ENCODE measurements around the gene VANGL2.

The VANGL2 gene

DNA sequence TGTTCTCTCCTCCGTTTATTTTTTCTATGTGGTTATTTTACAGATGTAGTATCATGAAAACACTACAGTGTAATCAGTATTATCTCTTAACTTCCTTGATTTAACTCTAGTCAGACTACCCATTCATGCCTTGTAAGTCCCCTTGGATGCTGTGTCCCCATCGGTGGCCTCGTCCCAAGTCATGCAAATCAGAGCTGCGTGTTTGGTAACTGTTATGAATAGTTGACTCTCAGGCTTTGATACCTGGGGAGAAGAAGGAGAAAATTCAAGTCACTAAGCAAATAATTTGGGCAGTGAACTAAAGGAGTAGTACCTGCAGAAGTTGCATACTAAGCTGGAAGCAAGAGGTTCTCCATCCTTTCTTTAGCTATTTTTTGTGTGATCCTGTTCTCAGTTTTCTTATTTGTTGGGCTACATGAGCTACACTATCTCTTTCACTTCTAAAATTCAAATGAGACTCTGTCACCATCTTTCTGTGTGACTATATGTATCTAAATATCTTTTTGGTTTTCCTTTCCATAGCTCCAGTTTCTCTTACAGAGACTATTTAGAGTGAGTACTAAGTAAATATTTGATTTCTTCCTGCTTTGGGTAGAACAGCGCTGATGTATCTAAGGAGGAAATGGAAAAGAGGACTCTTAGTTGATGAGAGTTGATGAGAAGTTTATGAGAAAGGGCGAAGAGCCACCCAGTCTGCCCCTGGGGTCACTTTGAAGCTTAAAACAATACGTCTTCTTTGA, 50.9 kb downstream of the VANGL2 start:
- Histone ChIP-seq H3K23ac (ENCODE audit: low read length) (no peak overlapping the region), H3K14ac (ENCODE audit: low read length) (no peak overlapping the region), H2BK12ac (ENCODE audit: low read length) (no peak overlapping the region), H2AK5ac (ENCODE audit: low read length) (no peak overlapping the region), H4K12ac (ENCODE audit: low read depth, low read length) (no peak overlapping the region), H3K79me2 (ENCODE audit: control insufficient read depth, insufficient read depth, low read length, poor library complexity) (no peaks in the 10 kb centered on the region), H3K4me2 (ENCODE audit: low read length) (no peak overlapping the region), H3K9me3 (ENCODE audit: insufficient read depth, low read depth, low read length) (no peaks in the 10 kb centered on the region), H3K27ac (ENCODE audit: low read depth, low read length) (no peak overlapping the region), H4K8ac (ENCODE audit: low read depth, low read length) (no peak overlapping the region), H3K4me1 (ENCODE audit: control insufficient read depth in 1 of 2, insufficient read depth in 2 of 2, low read length in 2 of 2) (no peaks in the 10 kb centered on the region), H2BK5ac (ENCODE audit: low read depth, low read length, poor library complexity) (no peak overlapping the region), H4K91ac (ENCODE audit: low read depth, low read length) (no peak overlapping the region), H2AFZ (ENCODE audit: insufficient read depth, low read length, poor library complexity) (no peak overlapping the region), H3K4ac (ENCODE audit: low read depth, low read length) (no peak overlapping the region), H3K18ac (ENCODE audit: low read length) (no peak overlapping the region), H3K36me3 (ENCODE audit: control insufficient read depth in 1 of 2, insufficient read depth in 2 of 2, low read length in 2 of 2) (no peaks in the 10 kb centered on the region), H2BK120ac (ENCODE audit: insufficient read depth, low read length, poor library complexity) (no peak overlapping the region), H3K79me1 (ENCODE audit: low read length) (no peaks in the 10 kb centered on the region), H3K27me3 (ENCODE audit: insufficient read depth, low read length) (no peaks in the 10 kb centered on the region), H3K9ac (ENCODE audit: low read length) (no peak overlapping the region), H3K4me3 (ENCODE audit: low read depth, low read length) (no peak overlapping the region)
- WGBS (ENCODE audit: extremely low coverage, insufficient coverage, insufficient read length) = 100% methylated on average over 2 of the region's 7 CpGs
- DNase-seq = no peak

DNA sequence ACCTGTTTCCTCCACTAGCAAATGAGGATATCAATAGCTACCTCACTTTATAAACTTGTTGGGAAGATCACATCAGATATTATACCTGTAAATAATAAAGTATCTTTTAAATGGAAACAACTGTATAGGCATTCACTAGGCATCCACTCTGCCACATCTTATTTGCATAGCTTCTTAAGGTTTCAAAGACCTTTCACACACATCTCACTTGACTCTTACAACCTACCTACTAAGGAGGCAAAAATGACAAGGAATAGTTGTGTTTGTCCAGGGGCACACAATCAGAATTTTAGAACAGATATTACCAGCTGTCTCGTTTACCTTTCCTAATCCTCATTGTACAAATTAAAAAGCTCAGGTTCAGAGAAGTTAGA, 51.5 kb downstream of the VANGL2 start:
- no peaks in the 10 kb centered on the region for H3K4me1 ChIP-seq (ENCODE audit: control insufficient read depth in 1 of 2, insufficient read depth in 2 of 2, low read length in 2 of 2)
- no peak overlapping the region for H2BK5ac ChIP-seq (ENCODE audit: low read depth, low read length, poor library complexity)
- no peak overlapping the region for H2BK120ac ChIP-seq (ENCODE audit: insufficient read depth, low read length, poor library complexity)
- H4K12ac ChIP-seq (ENCODE audit: low read depth, low read length) = no peak overlapping the region
- no peaks in the 10 kb centered on the region for H3K79me1 ChIP-seq (ENCODE audit: low read length)
- H3K4ac ChIP-seq (ENCODE audit: low read depth, low read length) = no peak overlapping the region
- no peak overlapping the region for H2AFZ ChIP-seq (ENCODE audit: insufficient read depth, low read length, poor library complexity)
- no peak overlapping the region for H4K91ac ChIP-seq (ENCODE audit: low read depth, low read length)
- no peak overlapping the region for H3K27ac ChIP-seq (ENCODE audit: low read depth, low read length)
- no peak overlapping the region for H3K4me3 ChIP-seq (ENCODE audit: low read depth, low read length)
- no peaks in the 10 kb centered on the region for H3K36me3 ChIP-seq (ENCODE audit: control insufficient read depth in 1 of 2, insufficient read depth in 2 of 2, low read length in 2 of 2)
- H3K9ac ChIP-seq (ENCODE audit: low read length) = no peak overlapping the region
- no peaks in the 10 kb centered on the region for H3K79me2 ChIP-seq (ENCODE audit: control insufficient read depth, insufficient read depth, low read length, poor library complexity)
- no CpG with 5 or more reads among the region's 1 CpG for WGBS (ENCODE audit: extremely low coverage, insufficient coverage, insufficient read length)
- no peak overlapping the region for H3K4me2 ChIP-seq (ENCODE audit: low read length)
- H2BK12ac ChIP-seq (ENCODE audit: low read length) = no peak overlapping the region
- H4K8ac ChIP-seq (ENCODE audit: low read depth, low read length) = no peak overlapping the region
- DNase-seq = no peak
- H3K27me3 ChIP-seq (ENCODE audit: insufficient read depth, low read length) = no peaks in the 10 kb centered on the region
- no peak overlapping the region for H3K18ac ChIP-seq (ENCODE audit: low read length)
- no peak overlapping the region for H3K23ac ChIP-seq (ENCODE audit: low read length)
- no peaks in the 10 kb centered on the region for H3K9me3 ChIP-seq (ENCODE audit: insufficient read depth, low read depth, low read length)
- no peak overlapping the region for H3K14ac ChIP-seq (ENCODE audit: low read length)
- no peak overlapping the region for H2AK5ac ChIP-seq (ENCODE audit: low read length)

DNA sequence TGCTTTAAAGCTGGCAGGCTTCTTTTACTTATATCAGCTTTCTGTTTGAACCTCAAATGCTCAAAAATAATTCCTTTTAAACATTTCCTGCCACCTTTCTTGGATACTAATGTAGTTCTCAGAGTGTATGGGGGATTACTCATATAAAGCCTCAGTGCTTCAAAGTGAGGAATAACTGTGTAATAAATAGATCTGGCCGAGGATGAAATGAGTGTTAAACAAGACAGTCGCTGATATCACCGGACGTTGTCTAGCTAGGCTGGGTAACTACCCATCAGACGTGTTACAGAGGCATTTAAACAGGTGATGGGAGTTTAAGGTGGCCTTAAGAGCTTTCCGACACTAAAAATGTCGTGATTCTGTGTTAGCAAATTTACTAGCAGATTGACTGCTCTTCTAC, 53.1 kb downstream of the VANGL2 start:
- no peak for DNase-seq
- H4K91ac ChIP-seq (ENCODE audit: low read depth, low read length) = no peak overlapping the region
- H4K8ac ChIP-seq (ENCODE audit: low read depth, low read length) = no peak overlapping the region
- no peak overlapping the region for H3K18ac ChIP-seq (ENCODE audit: low read length)
- H3K4me2 ChIP-seq (ENCODE audit: low read length) = no peak overlapping the region
- no CpG with 5 or more reads among the region's 7 CpGs for WGBS (ENCODE audit: extremely low coverage, insufficient coverage, insufficient read length)
- no peak overlapping the region for H3K9ac ChIP-seq (ENCODE audit: low read length)
- H3K36me3 ChIP-seq (ENCODE audit: control insufficient read depth in 1 of 2, insufficient read depth in 2 of 2, low read length in 2 of 2) = no peaks in the 10 kb centered on the region
- no peak overlapping the region for H3K4ac ChIP-seq (ENCODE audit: low read depth, low read length)
- H4K12ac ChIP-seq (ENCODE audit: low read depth, low read length) = no peak overlapping the region
- H2AK5ac ChIP-seq (ENCODE audit: low read length) = no peak overlapping the region
- H2BK12ac ChIP-seq (ENCODE audit: low read length) = no peak overlapping the region
- no peak overlapping the region for H2BK5ac ChIP-seq (ENCODE audit: low read depth, low read length, poor library complexity)
- no peak overlapping the region for H2BK120ac ChIP-seq (ENCODE audit: insufficient read depth, low read length, poor library complexity)
- H3K4me3 ChIP-seq (ENCODE audit: low read depth, low read length) = no peak overlapping the region
- no peak overlapping the region for H3K14ac ChIP-seq (ENCODE audit: low read length)
- H3K27ac ChIP-seq (ENCODE audit: low read depth, low read length) = no peak overlapping the region
- H3K79me1 ChIP-seq (ENCODE audit: low read length) = no peaks in the 10 kb centered on the region
- H3K4me1 ChIP-seq (ENCODE audit: control insufficient read depth in 1 of 2, insufficient read depth in 2 of 2, low read length in 2 of 2) = no peaks in the 10 kb centered on the region
- no peak overlapping the region for H2AFZ ChIP-seq (ENCODE audit: insufficient read depth, low read length, poor library complexity)
- H3K9me3 ChIP-seq (ENCODE audit: insufficient read depth, low read depth, low read length) = no peaks in the 10 kb centered on the region
- no peaks in the 10 kb centered on the region for H3K27me3 ChIP-seq (ENCODE audit: insufficient read depth, low read length)
- H3K23ac ChIP-seq (ENCODE audit: low read length) = no peak overlapping the region
- no peaks in the 10 kb centered on the region for H3K79me2 ChIP-seq (ENCODE audit: control insufficient read depth, insufficient read depth, low read length, poor library complexity)

DNA sequence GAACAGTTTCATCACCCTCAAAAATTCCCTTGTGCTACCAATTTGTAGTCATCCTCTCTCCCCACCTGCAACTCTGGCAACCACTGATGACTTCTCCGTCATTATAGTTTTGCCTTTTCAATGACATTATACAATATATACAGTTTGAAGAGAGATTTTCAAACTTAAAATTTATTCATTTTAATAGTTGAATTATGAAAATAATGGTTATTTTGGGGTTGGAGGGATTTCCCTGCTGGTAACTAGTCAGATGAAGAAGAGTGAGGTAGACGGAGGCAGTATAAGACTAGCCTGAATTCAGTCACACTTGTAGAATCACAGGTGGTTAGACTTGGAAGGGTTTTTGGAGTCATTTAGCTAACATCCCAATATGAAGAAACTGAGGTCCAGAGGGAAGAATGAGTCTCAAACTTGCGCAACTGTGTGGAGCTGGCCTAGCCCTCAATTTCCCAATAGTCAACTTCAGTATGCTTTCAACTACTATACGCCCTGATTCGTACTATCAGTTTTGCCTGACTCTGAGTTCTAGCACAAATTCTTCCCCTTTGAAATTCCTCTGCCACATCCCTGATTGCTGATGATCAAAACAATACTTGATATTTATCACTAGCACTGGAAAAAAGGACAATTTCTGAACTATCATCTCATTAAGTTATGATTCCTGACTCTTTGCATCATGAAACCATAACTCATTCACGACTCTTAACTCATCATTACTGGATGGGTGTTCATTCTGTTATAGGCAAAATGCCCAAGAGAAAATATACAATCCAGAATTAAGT, 54.2 kb downstream of the VANGL2 start:
- no peak overlapping the region for H2AK5ac ChIP-seq (ENCODE audit: low read length)
- no peaks in the 10 kb centered on the region for H3K9me3 ChIP-seq (ENCODE audit: insufficient read depth, low read depth, low read length)
- no peak overlapping the region for H3K4me3 ChIP-seq (ENCODE audit: low read depth, low read length)
- no peaks in the 10 kb centered on the region for H3K79me2 ChIP-seq (ENCODE audit: control insufficient read depth, insufficient read depth, low read length, poor library complexity)
- H3K14ac ChIP-seq (ENCODE audit: low read length) = no peak overlapping the region
- H3K36me3 ChIP-seq (ENCODE audit: control insufficient read depth in 1 of 2, insufficient read depth in 2 of 2, low read length in 2 of 2) = no peaks in the 10 kb centered on the region
- no peak overlapping the region for H3K4me2 ChIP-seq (ENCODE audit: low read length)
- H2BK120ac ChIP-seq (ENCODE audit: insufficient read depth, low read length, poor library complexity) = no peak overlapping the region
- H4K12ac ChIP-seq (ENCODE audit: low read depth, low read length) = no peak overlapping the region
- H2BK5ac ChIP-seq (ENCODE audit: low read depth, low read length, poor library complexity) = no peak overlapping the region
- H3K23ac ChIP-seq (ENCODE audit: low read length) = no peak overlapping the region
- H3K27ac ChIP-seq (ENCODE audit: low read depth, low read length) = no peak overlapping the region
- no peak overlapping the region for H4K8ac ChIP-seq (ENCODE audit: low read depth, low read length)
- H3K4ac ChIP-seq (ENCODE audit: low read depth, low read length) = no peak overlapping the region
- H3K4me1 ChIP-seq (ENCODE audit: control insufficient read depth in 1 of 2, insufficient read depth in 2 of 2, low read length in 2 of 2) = peaks cover 0 to 8% of the 10 kb centered on the region in 2 experiments
- no peak overlapping the region for H3K18ac ChIP-seq (ENCODE audit: low read length)
- no peak overlapping the region for H2BK12ac ChIP-seq (ENCODE audit: low read length)
- no peaks in the 10 kb centered on the region for H3K27me3 ChIP-seq (ENCODE audit: insufficient read depth, low read length)
- H3K9ac ChIP-seq (ENCODE audit: low read length) = no peak overlapping the region
- H4K91ac ChIP-seq (ENCODE audit: low read depth, low read length) = no peak overlapping the region
- no peaks in the 10 kb centered on the region for H3K79me1 ChIP-seq (ENCODE audit: low read length)
- DNase-seq = no peak
- WGBS (ENCODE audit: extremely low coverage, insufficient coverage, insufficient read length) = no CpG with 5 or more reads among the region's 6 CpGs
- no peak overlapping the region for H2AFZ ChIP-seq (ENCODE audit: insufficient read depth, low read length, poor library complexity)
